Epithelial cell of esophagus (primary cell): ENCODE measurements around the gene FRAS1.

Source experiments
- DNase-seq: peaks from one replicate; pipeline ENCODE4 v3.0.0; 2010; ENCODE audit warnings: low read depth
- H3K4me3 ChIP-seq: 2 replicates; pipeline ENCODE4 v1.5.1; 2011; ENCODE audit warnings: mild to moderate bottlenecking, low read length, control low read depth
- CTCF ChIP-seq: IDR thresholded peaks from 2 replicates; pipeline ENCODE4 v1.5.1; 2011; ENCODE audit warnings: low read depth, mild to moderate bottlenecking, low read length, control low read depth, inconsistent platforms; ENCODE audit not compliant: insufficient read depth; ENCODE audit errors: missing control alignments

The FRAS1 gene

GRCh38 chr4:78310007-78310739, 253.1 kb downstream of the FRAS1 start:
- no peak for TF ChIP-seq CTCF
- H3K4me3 ChIP-seq: no peak overlapping the region
- DNase-seq: peak; percentile 80

GRCh38 chr4:78310740-78311115, 253.6 kb downstream of the FRAS1 start:
- no peak for DNase-seq
- H3K4me3 ChIP-seq: no peak overlapping the region
- no peak for TF ChIP-seq CTCF

- DNase-seq: no peak
- TF ChIP-seq CTCF: peak; percentile 12
- no peak overlapping the region for H3K4me3 ChIP-seq
Measured at GRCh38 chr4:78311306-78311705, 254.2 kb downstream of the FRAS1 start.

- DNase-seq: no peak
- H3K4me3 ChIP-seq: no peak overlapping the region
- TF ChIP-seq CTCF: no peak
Measured at GRCh38 chr4:78312989-78313753, 256.0 kb downstream of the FRAS1 start.

GRCh38 chr4:78313754-78314120, 256.6 kb downstream of the FRAS1 start:
- TF ChIP-seq CTCF: no peak
- no peak overlapping the region for H3K4me3 ChIP-seq

GRCh38 chr4:78318126-78318525, 261.0 kb downstream of the FRAS1 start:
- no peak overlapping the region for H3K4me3 ChIP-seq
- no peak for TF ChIP-seq CTCF
- DNase-seq: no peak

More at GRCh38 chr4:78313754-78314120, 256.6 kb downstream of the FRAS1 start:
- no peak for DNase-seq
